Ectodermal cell (in vitro differentiated cells): ENCODE data around the gene GCNT4.

Experiments used
- H3K27ac ChIP-seq: 2 replicates; pipeline ENCODE4 v1.7.0; 2013; ENCODE audit warnings: mild to moderate bottlenecking, low read depth, low read length; ENCODE audit not compliant: insufficient read depth, poor library complexity, severe bottlenecking
- H3K27me3 ChIP-seq: 2 replicates; pipeline ENCODE4 v1.7.0; 2013; ENCODE audit warnings: mild to moderate bottlenecking, low read length; ENCODE audit not compliant: insufficient read depth, control insufficient read depth, poor library complexity, severe bottlenecking
- H3K36me3 ChIP-seq: one replicate; pipeline ENCODE4 v1.7.0; 2013; ENCODE audit warnings: low read length; ENCODE audit not compliant: control insufficient read depth, insufficient read depth
- H3K4me1 ChIP-seq: one replicate; pipeline ENCODE4 v1.7.0; 2013; ENCODE audit warnings: low read length; ENCODE audit not compliant: control insufficient read depth, insufficient read depth
- H3K4me3 ChIP-seq: 2 replicates; pipeline ENCODE4 v1.7.0; 2013; ENCODE audit warnings: low read depth, low read length, control low read depth; ENCODE audit not compliant: insufficient read depth
- H3K9me3 ChIP-seq: 2 replicates; pipeline ENCODE4 v1.7.0; 2013; ENCODE audit warnings: mild to moderate bottlenecking, low read length, moderate library complexity; ENCODE audit not compliant: control insufficient read depth
- WGBS, 2 experiments: methylation state at CpG; one replicate each; pipeline ENCODE4 v1.1.7; 2013; ENCODE audit warnings: missing lambda C conversion rate in 2 of 2; 5-methylcytosine and 5-hydroxymethylcytosine counted together

The GCNT4 gene

GRCh38 chr5:75017971-75018370 is 34.4 kb downstream of the GCNT4 start:
- no peaks in the 10 kb centered on the region for H3K36me3 ChIP-seq
- H3K9me3 ChIP-seq = no peaks in the 10 kb centered on the region
- no peaks in the 10 kb centered on the region for H3K27me3 ChIP-seq
- 92 to 94% methylated on average over 4 to 5 of the region's 5 CpGs for WGBS, 2 experiments
- no peak overlapping the region for H3K4me3 ChIP-seq
- H3K27ac ChIP-seq = no peak overlapping the region
- no peaks in the 10 kb centered on the region for H3K4me1 ChIP-seq

DNA sequence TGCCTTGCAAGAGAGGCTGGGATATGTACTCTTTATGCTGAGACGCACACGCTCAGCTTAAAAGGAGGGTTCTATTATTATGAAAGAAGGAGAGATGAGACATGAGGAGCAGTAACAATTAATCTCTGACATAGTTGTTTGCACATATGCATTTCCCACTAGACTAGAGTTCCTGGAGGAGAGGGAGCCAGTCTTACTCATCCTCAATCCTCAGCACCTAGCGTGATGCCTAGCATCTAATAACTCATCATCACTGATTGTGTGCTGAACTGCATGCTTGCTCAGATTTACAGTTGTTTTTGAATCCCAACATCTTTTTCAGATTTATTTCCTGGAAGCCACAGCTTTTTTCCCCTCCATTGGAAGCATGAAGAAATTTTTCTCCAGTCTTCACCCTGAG is 35.5 kb downstream of the GCNT4 start:
- Histone ChIP-seq H3K4me1 (no peaks in the 10 kb centered on the region), H3K4me3 (no peak overlapping the region), H3K36me3 (no peaks in the 10 kb centered on the region), H3K27ac (no peak overlapping the region), H3K9me3 (no peaks in the 10 kb centered on the region), H3K27me3 (no peaks in the 10 kb centered on the region)
- WGBS, 2 experiments = 95 to 97% methylated on average over 3 of the region's 3 CpGs

DNA sequence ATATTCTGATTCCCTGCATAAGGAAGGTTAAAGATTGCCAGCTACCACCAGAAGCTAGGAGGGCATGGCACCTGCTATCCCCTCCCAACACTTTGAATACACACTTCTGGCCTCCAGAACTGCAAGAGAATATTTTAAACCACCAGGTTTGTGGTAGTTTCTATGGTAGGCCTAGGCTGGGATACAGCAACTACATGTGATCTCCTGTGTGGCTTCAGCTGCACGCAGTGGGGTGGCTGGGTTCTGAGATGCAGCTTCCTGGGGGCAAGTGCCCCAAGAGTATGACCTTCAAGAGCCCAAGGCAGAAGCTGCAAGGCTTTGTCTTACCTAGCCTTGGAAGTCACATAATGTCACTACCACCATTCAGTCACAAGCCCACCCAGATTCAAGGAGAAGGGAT is 39.6 kb downstream of the GCNT4 start:
- Histone ChIP-seq H3K4me3 (no peak overlapping the region), H3K27ac (no peak overlapping the region), H3K36me3 (no peaks in the 10 kb centered on the region), H3K27me3 (no peaks in the 10 kb centered on the region), H3K4me1 (no peaks in the 10 kb centered on the region), H3K9me3 (no peaks in the 10 kb centered on the region)
- WGBS, 2 experiments = 92 to 93% methylated on average over 1 of the region's 1 CpG

GRCh38 chr5:75010838-75011237 is 41.5 kb downstream of the GCNT4 start:
- Histone ChIP-seq H3K4me1 (no peaks in the 10 kb centered on the region), H3K4me3 (no peak overlapping the region), H3K36me3 (no peaks in the 10 kb centered on the region), H3K27ac (no peak overlapping the region), H3K9me3 (no peaks in the 10 kb centered on the region), H3K27me3 (no peaks in the 10 kb centered on the region)

- no peak overlapping the region for H3K27ac ChIP-seq
- H3K27me3 ChIP-seq = no peaks in the 10 kb centered on the region
- no peak overlapping the region for H3K4me3 ChIP-seq
- no peaks in the 10 kb centered on the region for H3K9me3 ChIP-seq
- H3K4me1 ChIP-seq = no peaks in the 10 kb centered on the region
- H3K36me3 ChIP-seq = no peaks in the 10 kb centered on the region
- 75 to 76% methylated on average over 7 of the region's 7 CpGs for WGBS, 2 experiments
Observed at GRCh38 chr5:75009556-75010345, 42.6 kb downstream of the GCNT4 start.

- H3K27ac ChIP-seq = no peak overlapping the region
- H3K4me3 ChIP-seq = no peak overlapping the region
- H3K36me3 ChIP-seq = no peaks in the 10 kb centered on the region
- no peaks in the 10 kb centered on the region for H3K9me3 ChIP-seq
- H3K4me1 ChIP-seq = no peaks in the 10 kb centered on the region
- 65 to 67% methylated on average over 10 of the region's 10 CpGs for WGBS, 2 experiments
- H3K27me3 ChIP-seq = no peaks in the 10 kb centered on the region
Observed at GRCh38 chr5:75006865-75007822, 45.2 kb downstream of the GCNT4 start.

DNA sequence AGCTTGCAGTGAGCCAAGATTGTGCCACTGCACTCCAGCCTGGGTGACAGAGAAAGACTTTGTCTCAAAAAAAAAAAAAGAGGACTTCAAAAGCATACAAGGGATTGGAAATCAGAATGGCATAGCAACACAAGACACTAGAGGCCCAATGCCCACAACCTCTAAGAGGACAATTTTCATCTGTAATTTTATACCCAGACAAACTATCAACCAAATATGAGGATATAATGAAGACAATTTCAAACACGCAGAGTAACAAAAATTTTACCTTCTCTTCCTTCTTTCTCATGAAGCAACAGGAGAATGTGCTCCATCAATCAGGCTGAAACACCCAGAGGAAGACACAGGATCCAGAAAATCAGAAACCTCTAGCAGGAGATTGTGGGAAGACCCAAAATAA is 46.8 kb downstream of the GCNT4 start:
- Histone ChIP-seq H3K27ac (no peak overlapping the region), H3K27me3 (no peaks in the 10 kb centered on the region), H3K4me3 (no peak overlapping the region), H3K4me1 (no peaks in the 10 kb centered on the region), H3K9me3 (no peaks in the 10 kb centered on the region), H3K36me3 (no peaks in the 10 kb centered on the region)
- WGBS, 2 experiments = 33 to 37% methylated on average over 1 of the region's 1 CpG
